ENCODE measurements around the gene DUSP28.

DNA sequence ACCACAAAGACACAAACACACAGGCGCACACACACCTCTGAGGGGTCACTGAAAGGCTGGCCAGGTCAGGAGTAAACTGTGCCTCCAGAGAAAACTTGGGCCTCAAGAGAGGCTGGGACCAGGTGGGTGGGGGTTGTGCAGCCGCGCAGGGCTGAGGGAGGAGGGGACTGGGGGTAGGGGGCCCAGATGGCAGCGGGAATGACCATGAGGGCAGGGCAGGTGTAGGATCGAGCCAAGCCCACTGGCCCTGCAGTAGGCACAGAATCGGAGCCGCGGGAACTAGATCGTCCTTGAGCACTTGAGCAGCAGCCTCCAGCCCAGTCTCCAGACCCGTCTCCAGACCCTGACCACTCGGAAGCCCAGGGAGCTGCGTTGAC, 39.2 kb upstream of the DUSP28 start:
- TF ChIP-seq FOXK2 (IDR thresholded peaks at IDR 0.05) (no peak), HDGF (IDR thresholded peaks at IDR 0.05; ENCODE audit: borderline replicate concordance) (no peak), SP1 (IDR thresholded peaks at IDR 0.05) (no peak), FOXM1 (IDR thresholded peaks at IDR 0.05; ENCODE audit: borderline replicate concordance) (no peak), FOXA1 (IDR thresholded peaks at IDR 0.05) (no peak), BHLHE40 (IDR thresholded peaks at IDR 0.05; ENCODE audit: borderline replicate concordance) (no peak), ZNF384 (IDR thresholded peaks at IDR 0.05) (no peak), NFRKB (IDR thresholded peaks at IDR 0.05) (no peak), ARNT (IDR thresholded peaks at IDR 0.05) (no peak), ELF4 (IDR thresholded peaks at IDR 0.05) (no peak), CTBP1 (IDR thresholded peaks at IDR 0.05; ENCODE audit: borderline replicate concordance) (no peak), TARDBP (IDR thresholded peaks at IDR 0.05) (no peak), SUZ12 (IDR thresholded peaks at IDR 0.05) (no peak)
- TF ChIP-seq, protein P1, sequence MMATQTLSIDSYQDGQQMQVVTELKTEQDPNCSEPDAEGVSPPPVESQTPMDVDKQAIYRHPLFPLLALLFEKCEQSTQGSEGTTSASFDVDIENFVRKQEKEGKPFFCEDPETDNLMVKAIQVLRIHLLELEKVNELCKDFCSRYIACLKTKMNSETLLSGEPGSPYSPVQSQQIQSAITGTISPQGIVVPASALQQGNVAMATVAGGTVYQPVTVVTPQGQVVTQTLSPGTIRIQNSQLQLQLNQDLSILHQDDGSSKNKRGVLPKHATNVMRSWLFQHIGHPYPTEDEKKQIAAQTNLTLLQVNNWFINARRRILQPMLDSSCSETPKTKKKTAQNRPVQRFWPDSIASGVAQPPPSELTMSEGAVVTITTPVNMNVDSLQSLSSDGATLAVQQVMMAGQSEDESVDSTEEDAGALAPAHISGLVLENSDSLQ (IDR thresholded peaks at IDR 0.05) = no peak

Measured in HEK293T (cell line).